Measurements from ENCODE around the gene DCLK1.
"Not testable (repeated sequence)": the region's sequence is repeated elsewhere in the genome, so short reads cannot be mapped to it uniquely, and the experiment has no call there.

The DCLK1 gene

GRCh38 chr13:36082806-36083205 is 48.4 kb downstream of the DCLK1 start:
- no peak for DNase-seq

DNA sequence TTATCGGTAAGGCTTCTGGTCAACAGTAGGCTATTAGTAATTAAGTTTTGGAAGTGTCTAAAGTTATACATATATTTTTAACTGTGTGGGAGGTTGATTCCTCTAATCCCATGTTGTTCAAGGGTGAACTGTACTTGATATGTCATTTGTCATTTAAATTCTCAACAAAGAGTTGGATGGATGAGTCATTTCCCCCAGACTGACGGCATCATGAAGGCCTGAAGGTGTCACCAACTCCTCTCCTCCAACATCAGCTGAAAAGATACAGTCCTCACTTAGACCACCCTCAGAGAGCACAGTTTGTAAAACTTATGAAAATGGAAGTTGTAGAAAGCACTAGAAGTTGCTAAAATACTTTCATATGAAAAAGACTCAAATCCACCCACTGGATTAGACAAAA is 48.8 kb downstream of the DCLK1 start:
- DNase-seq = no peak

DNA sequence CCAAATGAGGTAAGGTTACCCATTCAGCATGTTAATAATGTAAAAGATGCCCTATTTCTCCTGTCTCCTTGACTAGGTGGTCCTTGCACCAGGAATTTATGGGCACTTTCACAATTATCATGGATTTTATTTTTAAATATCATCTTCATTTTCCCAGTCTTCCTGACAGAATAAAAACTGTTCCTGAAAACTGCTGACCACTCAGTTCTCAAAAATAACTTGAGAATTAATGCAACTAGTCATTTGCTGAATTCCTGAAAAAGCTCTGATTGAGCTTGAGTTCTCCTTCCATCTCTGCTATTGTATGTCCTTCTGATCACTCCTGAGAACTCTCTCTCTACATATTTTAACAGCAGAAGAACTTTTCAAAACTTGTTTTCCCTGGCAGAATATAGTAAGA is 55.0 kb downstream of the DCLK1 start:
- DNase-seq = no peak

DNA sequence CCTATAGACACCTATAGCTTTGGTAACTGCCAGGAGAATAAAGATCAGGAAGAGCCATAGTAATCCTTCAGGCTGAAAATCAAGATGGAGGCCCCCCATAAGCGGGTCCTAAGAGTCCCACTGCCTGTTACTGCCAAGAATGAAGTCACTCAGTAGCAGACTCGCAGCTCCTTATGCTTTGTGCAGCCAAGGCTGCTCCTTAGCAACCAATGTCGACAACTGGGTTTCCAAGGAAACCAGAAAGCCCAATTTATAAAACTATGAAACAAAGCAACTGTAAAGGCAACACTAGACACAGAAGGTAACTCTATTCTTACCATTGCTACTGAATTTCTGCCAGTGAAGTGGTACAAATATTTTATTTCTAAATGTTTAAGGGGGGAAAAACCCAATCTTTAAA is 56.5 kb downstream of the DCLK1 start:
- peak; percentile 25 for DNase-seq

DNA sequence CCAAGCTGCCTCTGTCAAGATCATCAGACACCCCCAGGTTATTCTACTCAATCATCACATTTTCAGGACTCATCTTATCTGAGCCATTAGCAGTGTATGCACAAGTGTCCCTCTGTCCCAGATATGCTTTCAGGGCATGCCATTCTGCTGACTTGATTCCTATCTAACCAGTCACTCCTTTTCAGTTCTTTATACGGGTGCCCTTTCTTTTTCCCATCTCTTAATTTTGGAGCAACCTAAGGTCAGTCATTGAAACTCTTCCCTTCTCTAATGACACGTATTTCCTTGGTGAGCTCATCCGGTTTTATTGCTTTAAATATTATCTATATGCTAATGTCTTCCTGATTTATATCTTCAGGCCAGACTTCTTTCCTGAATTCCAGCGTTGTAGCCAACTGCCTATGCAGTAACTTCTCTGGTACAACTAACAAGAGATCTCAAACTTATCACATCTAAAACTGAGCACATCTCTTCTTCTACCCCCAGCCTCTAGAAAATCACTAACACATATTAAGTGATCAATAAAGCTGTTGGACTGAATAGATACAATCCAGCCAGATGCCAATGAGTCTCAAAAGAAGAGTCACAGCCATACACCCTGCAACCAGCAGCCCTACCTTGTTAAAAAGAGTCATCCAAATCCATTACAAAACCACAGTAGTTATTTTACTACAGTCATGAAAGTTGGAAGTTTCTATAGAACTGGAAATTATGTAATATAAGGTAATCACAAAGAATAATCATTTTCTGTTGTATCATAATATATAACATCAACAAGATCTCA is 58.8 kb downstream of the DCLK1 start:
- DNase-seq = no peak

GRCh38 chr13:36070504-36071192 is 60.5 kb downstream of the DCLK1 start:
- not testable (repeated sequence) for DNase-seq

DNA sequence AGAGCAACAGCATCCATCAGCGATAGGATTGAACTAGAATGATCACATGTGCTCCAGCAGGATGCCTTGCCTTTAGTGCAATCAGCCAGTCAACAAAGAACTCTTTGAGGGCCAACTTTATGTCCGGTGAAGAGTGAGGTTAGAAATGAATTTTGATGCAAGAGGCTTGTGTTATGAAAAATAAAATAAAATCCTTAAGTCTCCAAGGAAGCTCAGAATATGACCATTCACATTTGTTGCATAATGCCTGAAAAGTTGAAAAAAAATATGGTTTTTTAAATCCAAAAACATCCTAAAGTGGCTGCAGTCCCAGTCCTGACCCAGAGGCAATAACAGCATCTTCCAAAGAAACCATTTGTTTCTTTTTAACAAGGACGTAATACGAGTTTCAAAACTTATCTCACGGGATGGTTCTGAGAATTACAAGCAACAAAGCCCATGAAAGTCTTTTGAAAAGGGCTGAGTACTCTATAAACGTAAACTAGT is 61.3 kb downstream of the DCLK1 start:
- DNase-seq = no peak

GRCh38 chr13:36068991-36069390 is 62.2 kb downstream of the DCLK1 start:
- DNase-seq = no peak

- DNase-seq = no peak
Observed at GRCh38 chr13:36068566-36068965, 62.6 kb downstream of the DCLK1 start.

- no peak for DNase-seq
Observed at GRCh38 chr13:36067746-36068381, 63.3 kb downstream of the DCLK1 start.

- no peak for DNase-seq
Observed at GRCh38 chr13:36062249-36062648, 68.9 kb downstream of the DCLK1 start.

DNA sequence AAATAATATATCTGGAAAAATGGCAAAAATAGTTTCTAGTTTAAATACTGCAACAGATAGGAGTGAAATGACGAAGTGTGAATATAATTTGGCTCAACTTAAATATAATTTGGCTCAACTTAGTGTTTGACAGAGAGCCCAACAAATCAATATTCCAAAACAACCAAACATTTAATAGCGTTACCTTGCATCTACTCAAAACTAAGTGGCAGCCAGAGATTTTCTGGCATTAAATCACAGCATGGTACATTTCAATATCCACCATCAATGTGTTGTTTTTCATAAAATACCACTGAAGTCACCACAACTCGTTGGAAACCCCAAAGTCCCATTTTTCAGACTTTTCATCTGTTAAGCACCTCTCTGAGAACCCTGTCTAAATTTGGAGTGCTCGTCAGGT is 69.6 kb downstream of the DCLK1 start:
- DNase-seq = no peak

DNA sequence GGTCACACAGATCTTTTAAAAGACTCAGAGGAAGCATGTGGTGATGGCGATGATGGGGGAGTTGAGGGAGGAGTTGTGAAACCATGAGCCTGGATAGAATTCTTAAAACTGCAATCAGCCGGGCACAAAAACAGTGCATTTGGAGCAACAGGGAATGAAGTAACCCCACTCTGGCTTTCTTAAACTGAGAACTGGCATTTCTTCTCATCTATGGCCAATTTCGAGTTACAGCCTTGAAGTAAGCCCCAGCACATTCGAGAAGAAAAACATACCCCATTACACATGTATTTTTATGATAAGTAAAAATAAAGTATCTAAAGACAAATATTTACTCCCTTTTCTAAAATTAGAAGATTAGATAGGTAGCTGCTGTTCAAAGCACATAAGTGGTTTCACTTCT is 70.1 kb downstream of the DCLK1 start:
- DNase-seq = no peak

DNA sequence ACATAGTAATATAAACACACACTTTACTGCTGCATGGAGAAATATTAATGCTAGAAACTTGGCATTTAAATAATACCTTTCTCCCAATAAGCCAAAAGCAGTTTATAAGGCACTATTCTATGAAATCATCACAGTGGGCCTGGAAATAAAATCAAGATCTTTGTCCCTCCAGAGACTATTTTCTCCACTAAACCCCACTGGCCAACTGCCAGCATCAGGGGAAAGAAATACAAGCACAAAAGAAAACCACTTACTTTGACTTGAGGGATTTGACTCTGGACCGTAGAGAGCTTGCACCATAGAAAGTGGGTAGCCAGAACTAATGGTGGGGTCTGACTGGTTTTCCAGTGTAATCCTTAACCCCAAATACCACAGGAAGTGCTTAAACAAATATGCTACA is 71.9 kb downstream of the DCLK1 start:
- no peak for DNase-seq

- no peak for DNase-seq
Observed at GRCh38 chr13:36058116-36058515, 73.1 kb downstream of the DCLK1 start.

- no peak for DNase-seq
Observed at GRCh38 chr13:36057547-36057946, 73.6 kb downstream of the DCLK1 start.

DNA sequence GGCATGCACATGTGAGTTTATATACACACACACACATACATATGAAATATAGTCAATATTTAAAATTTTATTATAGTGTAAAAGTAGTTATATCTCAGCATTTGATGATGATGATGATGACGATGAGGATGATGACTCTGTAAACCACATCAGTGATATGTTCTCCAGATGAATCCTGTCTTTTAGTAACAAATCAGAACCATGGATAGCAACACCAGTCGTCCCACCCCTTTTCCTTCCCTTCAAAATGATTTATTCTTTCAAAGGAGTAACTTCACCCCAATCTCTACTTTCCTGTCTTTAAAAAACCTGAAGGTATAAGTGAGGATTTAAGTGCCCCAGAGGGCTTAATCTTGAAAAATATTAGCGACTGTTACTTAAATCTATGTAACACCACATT is 74.1 kb downstream of the DCLK1 start:
- no peak for DNase-seq

GRCh38 chr13:36055366-36055765 is 75.8 kb downstream of the DCLK1 start:
- DNase-seq = no peak

DNA sequence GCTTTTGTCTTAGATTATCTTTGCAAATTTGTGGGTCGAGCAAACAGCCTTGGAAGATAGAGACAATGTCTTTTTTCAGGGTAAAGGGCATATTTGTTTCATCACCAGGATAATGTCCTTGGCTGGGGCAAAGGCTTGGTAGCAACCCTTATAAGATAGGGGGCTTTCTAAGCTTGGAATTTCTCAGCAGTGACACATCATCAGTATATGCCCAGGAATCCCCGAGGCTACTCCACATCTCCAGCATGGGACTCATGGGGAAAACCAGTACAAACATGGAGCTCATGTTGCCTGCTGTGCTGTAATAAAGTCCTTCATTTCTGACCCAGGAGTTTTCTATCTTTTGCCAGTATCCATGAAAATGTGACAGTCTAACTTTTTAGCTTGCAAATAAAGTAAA is 77.1 kb downstream of the DCLK1 start:
- DNase-seq = no peak

DNA sequence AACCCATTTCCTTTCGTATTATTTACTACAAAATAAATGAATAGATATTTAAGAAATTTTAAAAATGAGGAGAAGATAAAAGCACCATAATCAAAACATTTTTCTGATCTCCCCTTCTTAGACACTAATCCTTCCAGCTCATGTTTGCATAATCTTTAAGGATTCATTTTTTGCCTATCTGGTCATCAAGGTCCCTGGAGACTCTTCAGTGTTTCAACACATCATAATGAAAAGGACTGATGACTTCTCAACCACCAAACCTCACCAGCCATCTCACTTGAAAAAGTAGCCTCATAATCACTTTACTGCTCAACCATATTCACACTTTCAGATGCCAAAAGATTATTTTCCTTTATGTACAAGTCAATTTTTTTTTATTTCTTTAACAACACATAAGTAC is 80.1 kb downstream of the DCLK1 start:
- DNase-seq = no peak

- no peak for DNase-seq
Observed at GRCh38 chr13:36046672-36047071, 84.5 kb downstream of the DCLK1 start.

- DNase-seq = no peak
Observed at GRCh38 chr13:36038785-36039555, 92.2 kb downstream of the DCLK1 start.

- no peak for DNase-seq
Observed at GRCh38 chr13:36033035-36033434, 98.1 kb downstream of the DCLK1 start.
